Measurements from ENCODE around the gene RPS6KL1.

RPS6KL1 gene

GRCh38 chr14:74952180-74952665 is 29.2 kb upstream of the RPS6KL1 start:
- DNase-seq (ENCODE audit: low read depth), result no peak

- no peak for DNase-seq (ENCODE audit: low read depth)
Measured at GRCh38 chr14:74951443-74952179, 28.6 kb upstream of the RPS6KL1 start.

- DNase-seq (ENCODE audit: low read depth), result no peak
Measured at GRCh38 chr14:74950795-74951442, 27.9 kb upstream of the RPS6KL1 start.

- DNase-seq (ENCODE audit: low read depth), result no peak
Measured at GRCh38 chr14:74949859-74950573, 27.0 kb upstream of the RPS6KL1 start.

GRCh38 chr14:74949191-74949601 is 26.1 kb upstream of the RPS6KL1 start:
- no peak for DNase-seq (ENCODE audit: low read depth)

GRCh38 chr14:74948228-74949175 is 25.4 kb upstream of the RPS6KL1 start:
- no peak for DNase-seq (ENCODE audit: low read depth)

- DNase-seq (ENCODE audit: low read depth), result no peak
Measured at GRCh38 chr14:74947353-74948227, 24.5 kb upstream of the RPS6KL1 start.

- no peak for DNase-seq (ENCODE audit: low read depth)
Measured at GRCh38 chr14:74946659-74947281, 23.7 kb upstream of the RPS6KL1 start.

GRCh38 chr14:74945852-74946658 is 23.0 kb upstream of the RPS6KL1 start:
- peak; percentile 56 for DNase-seq (ENCODE audit: low read depth)

GRCh38 chr14:74945261-74945851 is 22.3 kb upstream of the RPS6KL1 start:
- DNase-seq (ENCODE audit: low read depth), result no peak

- DNase-seq (ENCODE audit: low read depth), result no peak
Measured at GRCh38 chr14:74942608-74943007, 19.5 kb upstream of the RPS6KL1 start.

- no peak for DNase-seq (ENCODE audit: low read depth)
Measured at GRCh38 chr14:74942181-74942580, 19.1 kb upstream of the RPS6KL1 start.

GRCh38 chr14:74941676-74942097 is 18.6 kb upstream of the RPS6KL1 start:
- peak; percentile 56 for DNase-seq (ENCODE audit: low read depth)

- no peak for DNase-seq (ENCODE audit: low read depth)
Measured at GRCh38 chr14:74940956-74941565, 18.0 kb upstream of the RPS6KL1 start.

GRCh38 chr14:74938531-74939495 is 15.8 kb upstream of the RPS6KL1 start:
- DNase-seq (ENCODE audit: low read depth), result no peak

- no peak for DNase-seq (ENCODE audit: low read depth)
Measured at GRCh38 chr14:74937171-74937570, 14.1 kb upstream of the RPS6KL1 start.

GRCh38 chr14:74936731-74937130 is 13.7 kb upstream of the RPS6KL1 start:
- no peak for DNase-seq (ENCODE audit: low read depth)

Data from stimulated activated CD8-positive, alpha-beta memory T cell treated with anti-CD3 and anti-CD28 coated beads, Interleukin-7, amount 100 ng/mL, for 24 hours (primary cell).